Non-pigmented ciliary epithelial cell (primary cell): ENCODE measurements around the gene SYCP2.

Experiments
- DNase-seq: peaks from one replicate; pipeline ENCODE4 v3.0.0-alpha.2; 2010; ENCODE audit warnings: low read depth

The SYCP2 gene

GRCh38 chr20:59822291-59823029, 111.0 kb downstream of the SYCP2 start:
- no peak for DNase-seq

DNA sequence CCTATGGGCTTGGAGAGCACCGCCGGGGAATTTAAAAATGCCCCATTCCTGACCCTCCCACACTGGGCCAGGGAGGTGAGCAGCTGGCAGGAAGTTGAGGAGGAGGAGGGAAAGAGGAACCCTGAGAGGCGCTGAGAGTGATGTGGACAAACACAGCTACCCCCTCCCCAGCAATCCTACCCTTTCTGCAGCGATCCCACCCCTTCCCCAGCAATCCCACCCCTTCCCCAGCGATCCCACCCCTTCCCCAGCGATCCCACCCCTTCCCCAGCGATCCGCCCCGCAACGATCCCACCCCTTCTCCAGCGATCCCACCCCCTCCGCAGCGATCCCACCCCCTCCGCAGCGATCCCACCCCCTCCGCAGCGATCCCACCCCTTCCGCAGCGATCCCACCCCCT, 111.6 kb downstream of the SYCP2 start:
- DNase-seq: no peak

DNA sequence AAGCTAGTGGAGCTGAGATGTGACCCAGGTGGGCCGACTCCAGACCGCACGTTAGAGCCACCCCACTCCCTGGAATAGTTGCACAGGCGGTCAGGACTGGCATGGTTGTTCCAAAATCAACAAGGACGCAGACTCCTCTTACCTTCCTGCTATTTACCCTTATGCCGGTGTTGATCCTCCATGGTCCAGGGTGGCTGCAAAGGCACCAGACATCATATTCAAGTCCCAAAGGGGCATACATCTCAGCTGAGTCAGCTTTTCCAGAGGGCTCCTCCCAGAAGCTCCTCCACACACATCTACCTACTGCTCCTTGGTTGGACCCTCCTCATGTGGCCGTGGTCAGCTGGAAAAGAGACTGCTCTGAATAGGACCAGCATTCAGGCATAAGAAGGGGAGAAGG, 112.2 kb downstream of the SYCP2 start:
- DNase-seq: no peak

- DNase-seq: no peak
Observed at GRCh38 chr20:59820204-59821041, 113.0 kb downstream of the SYCP2 start.

DNA sequence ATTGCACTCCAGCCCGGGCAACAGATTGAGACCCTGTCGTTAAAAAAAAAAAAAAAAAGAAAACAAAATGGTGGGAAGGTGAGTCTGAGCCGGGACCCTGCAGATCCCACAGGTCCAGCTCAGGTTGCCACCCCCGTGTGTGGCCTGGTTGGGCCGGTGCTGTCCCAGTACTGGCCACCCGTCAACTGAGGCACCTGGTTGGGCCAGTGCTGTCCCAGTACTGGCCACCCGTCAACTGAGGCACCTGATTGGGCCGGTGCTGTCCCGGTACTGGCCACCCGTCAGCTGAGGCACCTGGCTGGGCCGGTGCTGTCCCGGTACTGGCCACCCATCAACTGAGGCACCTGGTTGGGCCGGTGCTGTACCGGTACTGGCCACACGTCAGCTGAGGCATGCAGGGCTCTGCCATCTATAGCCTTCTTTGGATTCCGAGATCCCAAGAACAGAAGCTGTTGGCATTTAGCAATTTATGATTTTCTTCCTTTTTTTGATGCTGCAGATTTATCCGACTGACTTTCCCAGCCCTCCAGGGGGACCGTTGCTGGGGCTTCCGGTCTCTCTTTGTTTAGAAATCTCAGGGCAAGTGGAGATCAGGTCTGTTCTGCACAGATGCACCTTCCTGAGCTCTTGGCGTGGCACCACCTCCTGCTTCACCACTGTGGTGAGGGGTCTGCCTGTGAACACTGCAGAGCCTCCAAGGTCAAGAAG, 113.8 kb downstream of the SYCP2 start:
- no peak for DNase-seq

- DNase-seq: no peak
Observed at GRCh38 chr20:59818911-59819310, 114.5 kb downstream of the SYCP2 start.

GRCh38 chr20:59817846-59818615, 115.4 kb downstream of the SYCP2 start:
- no peak for DNase-seq

- no peak for DNase-seq
Observed at GRCh38 chr20:59817406-59817805, 116.0 kb downstream of the SYCP2 start.

DNA sequence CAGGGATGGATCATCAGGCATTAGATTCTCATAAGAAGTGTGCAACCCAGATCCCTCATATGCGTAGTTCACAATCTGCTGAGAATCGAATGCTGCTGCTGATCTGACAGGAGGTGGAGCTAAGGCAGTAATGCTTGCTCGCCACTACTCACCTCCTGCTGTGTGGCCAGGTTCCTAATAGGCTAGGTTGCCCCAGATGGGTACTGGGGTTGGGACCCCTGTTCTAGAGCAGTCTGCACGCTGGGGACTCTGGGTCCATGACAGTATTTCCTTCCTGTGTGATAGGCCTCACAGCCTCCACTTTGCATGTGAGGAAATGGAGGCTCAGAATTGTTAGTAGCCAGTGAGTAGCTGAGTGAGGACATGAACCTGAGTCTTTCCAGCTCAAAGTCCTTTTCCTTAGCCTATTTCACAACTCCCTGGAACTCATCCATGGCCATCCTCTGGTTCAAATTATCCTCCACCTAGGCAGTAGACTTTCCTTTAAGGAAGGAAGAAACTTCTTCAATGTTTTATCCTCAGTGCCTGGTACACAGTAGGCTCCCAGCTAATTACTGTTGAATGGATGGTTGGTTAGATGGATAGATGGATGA, 117.2 kb downstream of the SYCP2 start:
- DNase-seq: no peak

- no peak for DNase-seq
Observed at GRCh38 chr20:59814840-59815340, 118.5 kb downstream of the SYCP2 start.

DNA sequence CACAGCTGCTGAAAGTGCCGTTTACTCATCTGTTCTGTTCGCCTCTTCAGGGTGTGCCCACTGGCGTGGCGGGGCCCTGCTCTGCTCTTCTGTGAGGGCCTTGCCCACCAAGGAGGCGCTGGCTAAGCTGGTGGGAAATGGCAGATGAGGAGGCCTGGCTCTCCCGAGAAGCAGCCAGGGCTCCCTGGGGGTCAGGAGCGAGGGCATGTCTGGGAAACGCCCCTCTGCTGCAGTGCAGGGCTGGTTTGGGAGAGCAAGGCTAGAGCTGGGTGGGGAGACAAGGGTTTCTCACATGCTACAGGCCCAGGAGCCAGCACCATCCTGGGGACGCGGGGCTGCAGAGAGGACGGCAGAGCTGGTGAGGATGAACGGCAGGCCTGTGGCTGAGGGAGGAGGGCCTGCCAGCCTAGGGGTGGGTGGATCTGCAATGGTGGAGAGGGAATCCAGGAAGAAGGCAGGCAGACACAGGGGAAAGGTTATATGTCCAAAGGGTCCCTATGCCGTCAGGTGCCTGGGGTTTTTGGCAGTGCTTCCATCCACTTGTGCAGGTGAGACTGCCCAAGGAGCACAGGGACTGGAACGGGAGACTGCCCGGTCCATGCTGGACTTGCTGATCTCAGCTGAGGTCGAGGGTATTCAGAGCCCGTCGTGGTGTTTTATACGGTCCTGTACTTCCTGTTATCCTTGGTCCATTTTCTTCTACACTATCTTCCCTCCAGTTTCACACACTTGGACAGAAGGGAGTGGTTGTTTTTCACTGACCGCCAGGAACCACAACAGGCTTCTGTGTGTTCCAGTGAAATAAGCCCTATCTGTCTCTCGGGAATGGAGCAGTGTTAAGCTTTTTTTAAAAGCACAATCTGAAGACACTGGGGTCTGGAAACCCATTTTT, 119.2 kb downstream of the SYCP2 start:
- DNase-seq: no peak
